ENCODE results near the gene CRHR1.
"Not testable (repeated sequence)": the region's sequence is repeated elsewhere in the genome, so short reads cannot be mapped to it uniquely, and the experiment has no call there.

Gene CRHR1

DNA sequence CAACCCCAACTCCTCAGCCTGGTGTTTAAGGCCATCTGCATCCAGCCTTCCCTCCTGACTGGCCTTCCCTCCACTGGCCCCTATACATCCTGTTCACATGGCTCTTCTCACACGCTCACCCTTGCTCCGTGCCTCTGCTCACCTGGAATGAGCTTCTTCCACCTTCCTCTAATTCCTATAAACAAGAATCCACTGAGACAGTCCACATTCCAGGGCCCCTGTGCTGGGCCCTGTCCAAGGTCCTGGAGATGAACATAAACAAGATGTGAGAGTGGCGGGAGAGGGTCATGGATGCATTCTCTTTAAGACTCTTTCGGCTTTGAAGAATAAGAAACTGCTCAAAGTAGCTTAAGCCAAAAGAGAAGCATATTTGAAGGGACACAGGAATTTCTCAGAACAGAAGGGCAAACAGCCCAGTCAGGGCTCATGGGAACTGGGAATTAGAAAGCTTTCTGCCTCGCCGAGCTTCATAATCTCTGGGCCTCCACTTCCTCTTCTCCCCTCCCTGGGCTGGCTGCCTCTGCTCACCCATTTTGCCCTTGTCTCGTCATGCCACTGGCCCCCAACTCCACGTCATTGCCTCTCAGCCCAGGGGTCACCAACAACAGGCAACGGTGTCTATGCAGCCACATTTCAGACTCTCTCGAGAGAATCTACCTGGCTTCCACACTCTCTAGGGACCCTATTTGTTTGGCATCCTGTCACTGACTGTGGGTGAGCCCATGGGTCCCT is 74.0 kb downstream of the CRHR1 start:
- Histone ChIP-seq H3K4me1 (ENCODE audit: control insufficient read depth, insufficient read depth, low read length, poor library complexity, severe bottlenecking) (no peaks in the 10 kb centered on the region), H3K4me3 (ENCODE audit: insufficient read depth, low read depth, low read length, poor library complexity, severe bottlenecking) (no peak overlapping the region), H3K27ac (ENCODE audit: insufficient read depth, low read length, poor library complexity, severe bottlenecking) (no peak overlapping the region), H3K36me3 (ENCODE audit: control insufficient read depth, insufficient read depth, low read length) (no peaks in the 10 kb centered on the region), H3K9me3 (ENCODE audit: control insufficient read depth, low read length) (no peaks in the 10 kb centered on the region), H3K27me3 (replicated peaks; ENCODE audit: control insufficient read depth, insufficient read depth, low read length, poor library complexity, severe bottlenecking) (no peaks in the 10 kb centered on the region)
- no peak for DNase-seq

- Histone ChIP-seq H3K36me3 (ENCODE audit: control insufficient read depth, insufficient read depth, low read length) (no peaks in the 10 kb centered on the region), H3K4me1 (ENCODE audit: control insufficient read depth, insufficient read depth, low read length, poor library complexity, severe bottlenecking) (peaks cover 4% of the 10 kb centered on the region), H3K27me3 (replicated peaks; ENCODE audit: control insufficient read depth, insufficient read depth, low read length, poor library complexity, severe bottlenecking) (no peaks in the 10 kb centered on the region), H3K9me3 (ENCODE audit: control insufficient read depth, low read length) (no peaks in the 10 kb centered on the region), H3K27ac (ENCODE audit: insufficient read depth, low read length, poor library complexity, severe bottlenecking) (no peak overlapping the region), H3K4me3 (ENCODE audit: insufficient read depth, low read depth, low read length, poor library complexity, severe bottlenecking) (no peak overlapping the region)
- no peak for DNase-seq
Measured at GRCh38 chr17:45861165-45861564, 77.0 kb downstream of the CRHR1 start.

- H3K27ac ChIP-seq (ENCODE audit: insufficient read depth, low read length, poor library complexity, severe bottlenecking); DNase-seq; H3K36me3 ChIP-seq (ENCODE audit: control insufficient read depth, insufficient read depth, low read length); H3K4me3 ChIP-seq (ENCODE audit: insufficient read depth, low read depth, low read length, poor library complexity, severe bottlenecking); H3K9me3 ChIP-seq (ENCODE audit: control insufficient read depth, low read length); H3K4me1 ChIP-seq (ENCODE audit: control insufficient read depth, insufficient read depth, low read length, poor library complexity, severe bottlenecking); H3K27me3 ChIP-seq (replicated peaks; ENCODE audit: control insufficient read depth, insufficient read depth, low read length, poor library complexity, severe bottlenecking): not testable (repeated sequence)
Measured at GRCh38 chr17:45862127-45862526, 78.0 kb downstream of the CRHR1 start.

DNA sequence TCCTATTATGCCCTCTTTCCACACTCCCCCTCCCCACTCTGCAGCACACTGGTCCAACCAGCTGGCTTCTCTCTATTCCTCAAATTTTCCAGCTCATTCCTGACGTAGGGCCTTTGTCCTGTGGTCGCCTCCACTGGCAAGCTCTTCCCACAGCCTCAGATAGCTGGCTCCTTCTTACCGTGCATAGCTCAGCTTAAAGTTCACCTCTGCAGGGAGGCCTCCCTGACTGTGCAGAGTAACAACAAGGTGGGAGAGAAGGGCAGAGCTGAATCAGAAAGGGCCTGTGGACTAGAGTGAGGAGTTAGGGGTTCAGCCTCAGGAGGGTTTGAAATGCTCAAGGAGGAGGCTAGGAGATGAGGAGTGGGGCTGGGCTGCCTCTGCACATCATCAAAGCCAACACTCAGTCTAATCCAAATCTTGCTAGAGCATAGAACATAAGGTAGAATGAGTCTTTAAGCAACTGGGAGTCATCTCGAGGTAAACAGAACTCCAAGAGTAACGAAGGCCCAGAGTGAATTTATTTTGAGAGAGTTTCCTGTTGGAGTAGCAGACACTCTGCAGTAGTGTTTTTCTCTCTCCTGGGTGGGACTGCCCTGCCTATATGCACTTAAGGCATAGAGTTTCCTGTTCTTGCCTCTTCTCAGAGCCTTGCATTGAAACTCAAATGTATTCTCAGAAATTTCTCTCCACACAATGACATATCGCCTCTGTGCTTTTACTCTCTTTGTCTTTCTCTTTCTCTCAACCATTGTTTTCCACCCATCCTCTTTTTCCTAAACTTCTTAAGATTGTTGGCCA is 79.9 kb downstream of the CRHR1 start:
- Histone ChIP-seq H3K27ac (ENCODE audit: insufficient read depth, low read length, poor library complexity, severe bottlenecking) (no peak overlapping the region), H3K36me3 (ENCODE audit: control insufficient read depth, insufficient read depth, low read length) (no peaks in the 10 kb centered on the region), H3K4me3 (ENCODE audit: insufficient read depth, low read depth, low read length, poor library complexity, severe bottlenecking) (no peak overlapping the region), H3K9me3 (ENCODE audit: control insufficient read depth, low read length) (no peaks in the 10 kb centered on the region), H3K27me3 (replicated peaks; ENCODE audit: control insufficient read depth, insufficient read depth, low read length, poor library complexity, severe bottlenecking) (no peaks in the 10 kb centered on the region), H3K4me1 (ENCODE audit: control insufficient read depth, insufficient read depth, low read length, poor library complexity, severe bottlenecking) (peaks cover 4% of the 10 kb centered on the region)
- no peak for DNase-seq

DNA sequence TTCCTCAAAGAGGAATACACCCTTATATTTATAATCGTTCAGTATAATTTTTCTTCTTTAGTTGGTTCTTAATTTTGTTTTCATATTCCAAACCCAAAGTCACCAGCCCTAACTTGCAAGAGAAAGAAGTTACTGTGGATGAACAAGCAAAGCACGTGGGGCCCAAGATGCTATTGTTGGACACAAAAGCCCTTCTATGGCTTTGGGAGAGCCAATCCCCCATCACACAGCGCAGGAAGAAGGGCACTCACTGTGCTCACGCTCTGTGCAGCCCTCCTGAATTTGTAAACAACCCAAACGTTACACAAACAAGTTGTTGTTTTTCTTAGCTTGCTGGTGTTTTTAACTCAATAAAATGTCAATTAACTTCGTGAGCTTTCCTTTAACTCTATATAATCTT is 83.1 kb downstream of the CRHR1 start:
- Histone ChIP-seq H3K9me3 (ENCODE audit: control insufficient read depth, low read length) (no peaks in the 10 kb centered on the region), H3K4me3 (ENCODE audit: insufficient read depth, low read depth, low read length, poor library complexity, severe bottlenecking) (no peak overlapping the region), H3K4me1 (ENCODE audit: control insufficient read depth, insufficient read depth, low read length, poor library complexity, severe bottlenecking) (peaks cover 4% of the 10 kb centered on the region), H3K27me3 (replicated peaks; ENCODE audit: control insufficient read depth, insufficient read depth, low read length, poor library complexity, severe bottlenecking) (no peaks in the 10 kb centered on the region), H3K36me3 (ENCODE audit: control insufficient read depth, insufficient read depth, low read length) (no peaks in the 10 kb centered on the region), H3K27ac (ENCODE audit: insufficient read depth, low read length, poor library complexity, severe bottlenecking) (no peak overlapping the region)
- no peak for DNase-seq

DNA sequence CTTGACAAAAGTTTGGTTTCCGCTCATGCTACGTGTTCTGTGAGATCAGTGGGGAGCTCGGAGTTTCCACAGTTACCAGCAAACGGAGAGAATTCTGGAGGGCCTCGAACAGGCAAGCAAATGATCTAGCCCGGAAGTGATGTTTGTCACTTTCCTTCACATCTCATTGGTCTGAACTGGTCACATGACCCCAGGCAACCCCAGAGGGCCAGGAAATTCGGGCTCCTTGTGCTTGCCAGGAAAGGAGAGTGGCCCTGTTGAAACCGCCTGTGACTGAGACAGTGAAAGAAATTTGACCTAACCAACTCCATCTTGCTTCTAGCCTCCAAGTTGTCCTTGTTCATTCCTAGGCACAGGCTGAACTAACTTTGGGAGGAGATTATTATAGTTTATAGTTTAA is 83.6 kb downstream of the CRHR1 start:
- Histone ChIP-seq H3K4me1 (ENCODE audit: control insufficient read depth, insufficient read depth, low read length, poor library complexity, severe bottlenecking) (peaks cover 4% of the 10 kb centered on the region), H3K9me3 (ENCODE audit: control insufficient read depth, low read length) (no peaks in the 10 kb centered on the region)

DNA sequence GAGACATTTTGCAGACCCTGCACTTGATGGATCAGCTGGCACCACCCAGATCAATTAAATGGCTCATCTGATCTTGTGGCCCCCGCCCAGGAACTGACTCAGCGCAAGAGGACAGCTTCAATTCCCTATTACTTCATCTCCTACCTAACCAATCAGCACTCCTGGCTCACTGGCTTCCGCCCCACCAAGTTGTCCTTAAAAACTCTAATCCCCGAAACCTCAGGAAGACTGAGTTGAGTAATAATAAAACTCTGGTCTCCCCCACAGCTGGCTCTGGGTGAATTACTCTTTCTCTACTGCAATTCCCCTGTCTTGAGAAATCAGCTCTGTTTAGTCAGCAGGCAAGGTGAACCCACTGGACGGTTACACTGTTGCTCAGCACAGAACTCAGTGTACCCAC is 84.2 kb downstream of the CRHR1 start:
- Histone ChIP-seq H3K36me3 (ENCODE audit: control insufficient read depth, insufficient read depth, low read length) (no peaks in the 10 kb centered on the region), H3K27me3 (replicated peaks; ENCODE audit: control insufficient read depth, insufficient read depth, low read length, poor library complexity, severe bottlenecking) (no peaks in the 10 kb centered on the region), H3K4me3 (ENCODE audit: insufficient read depth, low read depth, low read length, poor library complexity, severe bottlenecking) (no peak overlapping the region), H3K27ac (ENCODE audit: insufficient read depth, low read length, poor library complexity, severe bottlenecking) (no peak overlapping the region), H3K9me3 (ENCODE audit: control insufficient read depth, low read length) (no peaks in the 10 kb centered on the region), H3K4me1 (ENCODE audit: control insufficient read depth, insufficient read depth, low read length, poor library complexity, severe bottlenecking) (peaks cover 4% of the 10 kb centered on the region)
- DNase-seq: no peak

More for the DNA sequence above, 83.6 kb downstream of the CRHR1 start:
- no peaks in the 10 kb centered on the region for H3K27me3 ChIP-seq (replicated peaks; ENCODE audit: control insufficient read depth, insufficient read depth, low read length, poor library complexity, severe bottlenecking)
- H3K27ac ChIP-seq (ENCODE audit: insufficient read depth, low read length, poor library complexity, severe bottlenecking): no peak overlapping the region
- DNase-seq: no peak
- H3K36me3 ChIP-seq (ENCODE audit: control insufficient read depth, insufficient read depth, low read length): no peaks in the 10 kb centered on the region
- H3K4me3 ChIP-seq (ENCODE audit: insufficient read depth, low read depth, low read length, poor library complexity, severe bottlenecking): no peak overlapping the region

GRCh38 chr17:45869676-45870341 is 85.7 kb downstream of the CRHR1 start:
- no peak overlapping the region for H3K27ac ChIP-seq (ENCODE audit: insufficient read depth, low read length, poor library complexity, severe bottlenecking)
- peaks cover 12% of the 10 kb centered on the region for H3K4me1 ChIP-seq (ENCODE audit: control insufficient read depth, insufficient read depth, low read length, poor library complexity, severe bottlenecking)
- H3K9me3 ChIP-seq (ENCODE audit: control insufficient read depth, low read length): no peaks in the 10 kb centered on the region
- DNase-seq: no peak
- H3K27me3 ChIP-seq (replicated peaks; ENCODE audit: control insufficient read depth, insufficient read depth, low read length, poor library complexity, severe bottlenecking): no peaks in the 10 kb centered on the region
- no peak overlapping the region for H3K4me3 ChIP-seq (ENCODE audit: insufficient read depth, low read depth, low read length, poor library complexity, severe bottlenecking)
- no peaks in the 10 kb centered on the region for H3K36me3 ChIP-seq (ENCODE audit: control insufficient read depth, insufficient read depth, low read length)

- Histone ChIP-seq H3K27ac (ENCODE audit: insufficient read depth, low read length, poor library complexity, severe bottlenecking) (no peak overlapping the region), H3K27me3 (replicated peaks; ENCODE audit: control insufficient read depth, insufficient read depth, low read length, poor library complexity, severe bottlenecking) (no peaks in the 10 kb centered on the region), H3K36me3 (ENCODE audit: control insufficient read depth, insufficient read depth, low read length) (no peaks in the 10 kb centered on the region), H3K4me3 (ENCODE audit: insufficient read depth, low read depth, low read length, poor library complexity, severe bottlenecking) (no peak overlapping the region), H3K9me3 (ENCODE audit: control insufficient read depth, low read length) (no peaks in the 10 kb centered on the region), H3K4me1 (ENCODE audit: control insufficient read depth, insufficient read depth, low read length, poor library complexity, severe bottlenecking) (peaks cover 12% of the 10 kb centered on the region)
- DNase-seq: no peak
Measured at GRCh38 chr17:45870342-45870974, 86.3 kb downstream of the CRHR1 start.
